Activated T-helper 1 cell treated with anti-CD3 and anti-CD28 coated beads, Interleukin-2, amount 50 U/mL, for 16 hours (primary cell): ENCODE data around the gene AKR1C3.
"Not testable (repeated sequence)": the region's sequence is repeated elsewhere in the genome, so short reads cannot be mapped to it uniquely, and the experiment has no call there.

ENCODE experiments used
- DNase-seq, 2 donors: peaks; one replicate each; pipeline ENCODE4 v3.0.0-alpha.2; 2020; ENCODE audit warnings: low read depth in 1 of 2, low spot score in 1 of 2

Gene AKR1C3

GRCh38 chr10:5136468-5137087 lies 42.4 kb downstream of the AKR1C3 start:
- no peak for DNase-seq

- DNase-seq = not testable (repeated sequence)
Measured at GRCh38 chr10:5137699-5138098, 43.5 kb downstream of the AKR1C3 start.

GRCh38 chr10:5142199-5142598 lies 48.0 kb downstream of the AKR1C3 start:
- no peak for DNase-seq

- no peak for DNase-seq
Measured at GRCh38 chr10:5143137-5143536, 48.9 kb downstream of the AKR1C3 start.

GRCh38 chr10:5146920-5147254 lies 52.7 kb downstream of the AKR1C3 start:
- DNase-seq = no peak

GRCh38 chr10:5147255-5147980 lies 53.2 kb downstream of the AKR1C3 start:
- DNase-seq = no peak

- DNase-seq = no peak
Measured at GRCh38 chr10:5147981-5148677, 53.9 kb downstream of the AKR1C3 start.

- DNase-seq = no peak
Measured at GRCh38 chr10:5148678-5149032, 54.4 kb downstream of the AKR1C3 start.

GRCh38 chr10:5151076-5151475 lies 56.9 kb downstream of the AKR1C3 start:
- DNase-seq = no peak

- DNase-seq = no peak
Measured at GRCh38 chr10:5155951-5156350, 61.7 kb downstream of the AKR1C3 start.
